GM12892 (cell line): ENCODE measurements around the gene PCYT1B.

Source experiments
- POLR2A ChIP-seq: IDR thresholded peaks from 2 replicates; pipeline ENCODE4 v1.6.1; 2011; ENCODE audit warnings: low read depth, low read length, control low read depth
- TAF1 ChIP-seq: IDR thresholded peaks from 2 replicates; pipeline ENCODE4 v1.6.1; 2011; ENCODE audit warnings: low read depth, mild to moderate bottlenecking, control low read depth, low read length, borderline replicate concordance

- no peak for TF ChIP-seq POLR2A
- no peak for TF ChIP-seq TAF1
Observed at GRCh38 chrX:24567169-24567568, 80.0 kb downstream of the PCYT1B start.
